Uterus (tissue), 2 donors: ENCODE measurements around the gene SLC29A1.

Experiments used
- POLR2A ChIP-seq, 2 donors: fragments of 450-650 bp; IDR thresholded peaks; one replicate each; pipeline ENCODE4 v1.6.1; 2016; ENCODE audit warnings: antibody characterized with exemption in 2 of 2, mild to moderate bottlenecking in 1 of 2, moderate library complexity in 1 of 2
- TF ChIP-seq, protein P1 (sequence below), 4 experiments: fragments of 200-600 bp in 2 of 4; fragments of 450-650 bp in 2 of 4; sonication (generic) in 2 of 4; IDR thresholded peaks; one replicate each; pipeline ENCODE4 v1.5.1; 2016 to 2019; ENCODE audit warnings: antibody characterized with exemption in 4 of 4, mild to moderate bottlenecking in 2 of 4, moderate library complexity in 1 of 4

DNA sequence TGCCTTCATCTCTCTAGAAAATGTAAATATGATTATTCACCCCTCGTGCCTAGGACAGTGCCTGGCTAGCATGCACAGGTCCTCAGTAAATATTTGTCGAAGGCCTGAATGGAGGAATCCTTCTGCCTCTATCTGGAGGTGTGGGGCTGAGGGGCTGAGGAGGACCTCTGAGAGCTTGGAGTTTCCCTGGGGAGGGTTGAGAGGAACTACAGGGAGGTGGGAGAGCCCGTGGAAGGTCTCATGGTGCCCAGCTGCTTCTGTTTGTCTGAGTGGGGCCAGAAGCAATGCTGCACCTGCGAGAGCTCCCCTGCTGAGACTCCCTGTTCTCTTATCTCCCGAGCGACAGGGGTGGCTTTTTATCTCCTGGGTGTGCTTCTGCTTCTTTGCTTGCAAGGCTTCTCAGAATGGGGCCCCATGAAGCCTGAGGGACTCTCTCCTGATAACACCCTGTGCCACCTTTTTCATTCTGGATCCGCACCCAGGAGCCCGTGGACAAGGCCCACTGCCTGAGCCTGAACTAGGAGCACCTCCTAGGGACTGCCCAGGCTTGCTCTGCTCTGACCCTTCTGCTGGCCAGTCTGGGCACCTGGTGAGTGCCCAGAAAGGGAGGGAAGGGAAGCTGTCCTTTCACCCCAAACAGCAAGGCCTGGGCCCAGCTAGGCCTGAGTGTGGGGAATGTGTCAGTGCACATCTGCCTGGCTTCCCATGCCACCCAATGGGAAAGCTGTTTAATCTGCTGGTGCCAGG is 2.4 kb downstream of the SLC29A1 start:
- TF ChIP-seq, protein P1, sequence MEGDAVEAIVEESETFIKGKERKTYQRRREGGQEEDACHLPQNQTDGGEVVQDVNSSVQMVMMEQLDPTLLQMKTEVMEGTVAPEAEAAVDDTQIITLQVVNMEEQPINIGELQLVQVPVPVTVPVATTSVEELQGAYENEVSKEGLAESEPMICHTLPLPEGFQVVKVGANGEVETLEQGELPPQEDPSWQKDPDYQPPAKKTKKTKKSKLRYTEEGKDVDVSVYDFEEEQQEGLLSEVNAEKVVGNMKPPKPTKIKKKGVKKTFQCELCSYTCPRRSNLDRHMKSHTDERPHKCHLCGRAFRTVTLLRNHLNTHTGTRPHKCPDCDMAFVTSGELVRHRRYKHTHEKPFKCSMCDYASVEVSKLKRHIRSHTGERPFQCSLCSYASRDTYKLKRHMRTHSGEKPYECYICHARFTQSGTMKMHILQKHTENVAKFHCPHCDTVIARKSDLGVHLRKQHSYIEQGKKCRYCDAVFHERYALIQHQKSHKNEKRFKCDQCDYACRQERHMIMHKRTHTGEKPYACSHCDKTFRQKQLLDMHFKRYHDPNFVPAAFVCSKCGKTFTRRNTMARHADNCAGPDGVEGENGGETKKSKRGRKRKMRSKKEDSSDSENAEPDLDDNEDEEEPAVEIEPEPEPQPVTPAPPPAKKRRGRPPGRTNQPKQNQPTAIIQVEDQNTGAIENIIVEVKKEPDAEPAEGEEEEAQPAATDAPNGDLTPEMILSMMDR (IDR thresholded peaks at IDR 0.05), result no peak
- no peak for TF ChIP-seq POLR2A (IDR thresholded peaks at IDR 0.05)
